ENCODE data around the gene MADD.

MADD gene

DNA sequence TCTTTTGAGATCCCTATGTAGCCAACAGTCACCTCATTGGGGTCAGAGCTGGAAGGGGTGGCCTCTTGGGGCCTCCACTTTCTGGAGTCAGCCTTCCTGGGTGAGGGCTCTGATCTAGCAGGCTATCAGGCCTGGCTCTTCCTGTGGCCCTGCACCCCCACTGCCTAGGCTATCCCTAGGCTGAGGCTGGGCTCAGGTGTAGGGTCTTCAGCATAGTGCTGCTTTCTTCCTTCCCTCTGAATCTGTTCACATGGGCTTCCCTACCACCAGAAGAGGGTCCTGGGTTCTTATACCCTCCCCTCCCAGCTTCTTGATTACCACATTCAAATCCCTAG is 108.9 kb downstream of the MADD start:
- TF ChIP-seq, protein P1, sequence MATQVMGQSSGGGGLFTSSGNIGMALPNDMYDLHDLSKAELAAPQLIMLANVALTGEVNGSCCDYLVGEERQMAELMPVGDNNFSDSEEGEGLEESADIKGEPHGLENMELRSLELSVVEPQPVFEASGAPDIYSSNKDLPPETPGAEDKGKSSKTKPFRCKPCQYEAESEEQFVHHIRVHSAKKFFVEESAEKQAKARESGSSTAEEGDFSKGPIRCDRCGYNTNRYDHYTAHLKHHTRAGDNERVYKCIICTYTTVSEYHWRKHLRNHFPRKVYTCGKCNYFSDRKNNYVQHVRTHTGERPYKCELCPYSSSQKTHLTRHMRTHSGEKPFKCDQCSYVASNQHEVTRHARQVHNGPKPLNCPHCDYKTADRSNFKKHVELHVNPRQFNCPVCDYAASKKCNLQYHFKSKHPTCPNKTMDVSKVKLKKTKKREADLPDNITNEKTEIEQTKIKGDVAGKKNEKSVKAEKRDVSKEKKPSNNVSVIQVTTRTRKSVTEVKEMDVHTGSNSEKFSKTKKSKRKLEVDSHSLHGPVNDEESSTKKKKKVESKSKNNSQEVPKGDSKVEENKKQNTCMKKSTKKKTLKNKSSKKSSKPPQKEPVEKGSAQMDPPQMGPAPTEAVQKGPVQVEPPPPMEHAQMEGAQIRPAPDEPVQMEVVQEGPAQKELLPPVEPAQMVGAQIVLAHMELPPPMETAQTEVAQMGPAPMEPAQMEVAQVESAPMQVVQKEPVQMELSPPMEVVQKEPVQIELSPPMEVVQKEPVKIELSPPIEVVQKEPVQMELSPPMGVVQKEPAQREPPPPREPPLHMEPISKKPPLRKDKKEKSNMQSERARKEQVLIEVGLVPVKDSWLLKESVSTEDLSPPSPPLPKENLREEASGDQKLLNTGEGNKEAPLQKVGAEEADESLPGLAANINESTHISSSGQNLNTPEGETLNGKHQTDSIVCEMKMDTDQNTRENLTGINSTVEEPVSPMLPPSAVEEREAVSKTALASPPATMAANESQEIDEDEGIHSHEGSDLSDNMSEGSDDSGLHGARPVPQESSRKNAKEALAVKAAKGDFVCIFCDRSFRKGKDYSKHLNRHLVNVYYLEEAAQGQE (IDR thresholded peaks at IDR 0.05; ENCODE audit: insufficient read depth in 1 of 2, low read depth in 2 of 2, low read length in 2 of 2), result no peak
- no peak for TF ChIP-seq TAF1 (IDR thresholded peaks at IDR 0.05; ENCODE audit: borderline replicate concordance, insufficient read depth, low read length)

DNA sequence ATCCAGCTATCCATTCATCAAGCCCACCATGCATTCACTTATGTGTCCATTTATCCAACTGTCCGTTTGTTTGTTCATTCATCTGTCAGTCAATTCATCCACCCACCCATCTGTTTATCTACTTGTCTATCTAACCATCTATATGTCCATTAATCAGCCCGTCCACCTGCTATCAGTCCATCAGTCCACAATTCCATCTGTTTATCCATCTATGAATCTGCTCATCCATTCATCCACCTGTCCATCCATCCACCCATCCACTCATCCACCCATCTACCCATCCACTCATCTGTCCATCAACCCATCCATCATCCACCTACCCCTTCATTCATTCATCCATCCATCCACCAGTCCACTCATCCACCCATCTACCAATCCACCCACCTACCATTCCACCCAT is 109.4 kb downstream of the MADD start:
- TF ChIP-seq TAF1 (IDR thresholded peaks at IDR 0.05; ENCODE audit: borderline replicate concordance, insufficient read depth, low read length) (no peak), FOXP2 (optimal IDR thresholded peaks at IDR 0.05; ENCODE audit: borderline replicate concordance, extremely low read depth, extremely low read length, insufficient read depth) (no peak), SIN3A (IDR thresholded peaks at IDR 0.05; ENCODE audit: borderline replicate concordance, insufficient read depth, low read length) (no peak), POLR2AphosphoS5 (IDR thresholded peaks at IDR 0.05; ENCODE audit: low read depth, low read length) (no peak)
- TF ChIP-seq, protein P1 (IDR thresholded peaks at IDR 0.05; ENCODE audit: insufficient read depth in 1 of 2, low read depth in 2 of 2, low read length in 2 of 2), result no peak
